ENCODE data around the gene PSENEN. TPM values are rescaled to one million over a fixed set of nuclear protein-coding genes. Genes with fewer than 3 reads are reported as not detected.

PSENEN gene
- total RNA-seq, 1 donor from 2014 or later, result 74.2 TPM

DNA sequence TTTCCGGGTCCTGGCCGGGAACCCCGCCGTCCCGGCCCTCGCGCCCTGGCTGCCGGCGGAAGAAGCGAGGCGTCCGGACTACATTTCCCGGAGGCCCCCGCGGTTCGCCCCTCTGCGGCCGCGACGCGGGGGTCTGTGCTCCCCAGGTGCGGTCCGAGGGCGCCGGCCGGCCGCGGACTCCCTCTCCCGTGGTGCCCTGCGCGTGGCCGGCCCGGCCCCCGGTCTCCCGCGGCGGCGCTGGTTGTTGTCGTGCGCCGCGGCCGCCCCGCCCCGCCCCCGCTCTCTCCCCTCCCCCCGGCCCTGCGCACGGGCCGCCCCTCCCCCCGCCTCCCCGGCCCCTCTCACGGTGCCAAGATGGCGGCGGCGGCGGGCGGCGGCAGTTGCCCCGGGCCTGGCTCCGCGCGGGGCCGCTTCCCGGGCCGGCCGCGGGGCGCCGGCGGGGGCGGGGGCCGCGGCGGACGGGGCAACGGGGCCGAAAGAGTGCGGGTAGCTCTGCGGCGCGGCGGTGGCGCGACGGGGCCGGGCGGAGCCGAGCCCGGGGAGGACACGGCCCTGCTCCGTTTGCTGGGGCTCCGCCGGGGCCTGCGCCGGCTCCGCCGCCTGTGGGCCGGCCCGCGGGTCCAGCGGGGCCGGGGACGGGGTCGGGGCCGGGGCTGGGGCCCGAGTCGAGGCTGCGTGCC is 27.6 kb upstream of the PSENEN start, which contains the start of gene KMT2B:
Gene KMT2B, plus strand, starts transcription at position 339 of the 680 bp plus-strand sequence. Its CDS starts 16 bp downstream, at position 355.
- Mint-ChIP-seq H3K9me3 (no peaks in the 10 kb centered on the region), H3K27ac (peak within 1 kb of the TSS; percentile 86), H3K27me3 (no peaks in the 10 kb centered on the region), H3K36me3 (no peaks in the 10 kb centered on the region), H3K4me3 (peak within 1 kb of the TSS; percentile 93), H3K4me1 (ENCODE audit: unreplicated experiment) (peaks cover 13% of the 10 kb centered on the region)
- DNase-seq (ENCODE audit: extremely low spot score, unreplicated experiment), result peak; percentile 97
- TF ChIP-seq, protein P1, sequence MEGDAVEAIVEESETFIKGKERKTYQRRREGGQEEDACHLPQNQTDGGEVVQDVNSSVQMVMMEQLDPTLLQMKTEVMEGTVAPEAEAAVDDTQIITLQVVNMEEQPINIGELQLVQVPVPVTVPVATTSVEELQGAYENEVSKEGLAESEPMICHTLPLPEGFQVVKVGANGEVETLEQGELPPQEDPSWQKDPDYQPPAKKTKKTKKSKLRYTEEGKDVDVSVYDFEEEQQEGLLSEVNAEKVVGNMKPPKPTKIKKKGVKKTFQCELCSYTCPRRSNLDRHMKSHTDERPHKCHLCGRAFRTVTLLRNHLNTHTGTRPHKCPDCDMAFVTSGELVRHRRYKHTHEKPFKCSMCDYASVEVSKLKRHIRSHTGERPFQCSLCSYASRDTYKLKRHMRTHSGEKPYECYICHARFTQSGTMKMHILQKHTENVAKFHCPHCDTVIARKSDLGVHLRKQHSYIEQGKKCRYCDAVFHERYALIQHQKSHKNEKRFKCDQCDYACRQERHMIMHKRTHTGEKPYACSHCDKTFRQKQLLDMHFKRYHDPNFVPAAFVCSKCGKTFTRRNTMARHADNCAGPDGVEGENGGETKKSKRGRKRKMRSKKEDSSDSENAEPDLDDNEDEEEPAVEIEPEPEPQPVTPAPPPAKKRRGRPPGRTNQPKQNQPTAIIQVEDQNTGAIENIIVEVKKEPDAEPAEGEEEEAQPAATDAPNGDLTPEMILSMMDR (conservative IDR thresholded peaks at IDR 0.05), result no peak

DNA sequence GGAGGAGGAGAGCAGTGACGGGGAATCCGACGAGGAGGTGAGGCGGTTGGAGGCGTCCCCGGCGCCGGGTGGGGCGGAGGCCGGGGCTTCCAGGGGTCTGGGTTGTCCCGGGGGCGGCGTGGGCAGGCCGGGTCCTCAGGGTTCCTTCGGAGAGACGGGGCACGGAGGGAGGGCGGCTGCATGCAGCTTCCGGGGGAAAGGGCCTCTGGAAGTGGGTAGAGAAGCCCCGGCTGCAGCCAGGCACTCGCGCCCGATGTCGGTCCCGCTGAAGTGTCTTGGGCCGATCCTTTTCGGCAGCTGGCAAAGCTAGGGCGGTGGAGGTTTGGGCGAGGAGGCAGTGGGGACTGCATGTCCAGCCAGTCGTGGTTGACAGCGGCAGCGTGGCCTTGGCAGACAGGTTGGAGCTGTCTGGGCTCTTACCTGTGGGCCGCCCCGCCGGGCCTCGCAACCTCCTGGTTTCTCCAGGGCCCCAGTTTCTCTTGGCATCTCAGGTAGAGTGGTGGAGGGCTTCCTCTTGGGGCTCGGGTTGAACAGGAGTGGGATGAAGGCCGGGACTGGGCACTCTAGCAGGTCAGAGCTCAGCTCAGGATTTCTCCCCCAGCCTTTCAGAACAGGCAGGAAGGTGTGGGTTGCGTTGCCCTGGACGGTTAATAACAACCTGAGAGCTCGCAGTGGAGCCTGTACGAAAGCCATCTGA is 27.0 kb upstream of the PSENEN start:
- Mint-ChIP-seq H3K36me3 (no peaks in the 10 kb centered on the region), H3K9me3 (no peaks in the 10 kb centered on the region), H3K27me3 (no peaks in the 10 kb centered on the region), H3K4me1 (ENCODE audit: unreplicated experiment) (peaks cover 13% of the 10 kb centered on the region), H3K27ac (peak overlapping the region; percentile 82), H3K4me3 (peak overlapping the region; percentile 93)
- TF ChIP-seq, protein P1 (conservative IDR thresholded peaks at IDR 0.05), result no peak
- no peak for DNase-seq (ENCODE audit: extremely low spot score, unreplicated experiment)

DNA sequence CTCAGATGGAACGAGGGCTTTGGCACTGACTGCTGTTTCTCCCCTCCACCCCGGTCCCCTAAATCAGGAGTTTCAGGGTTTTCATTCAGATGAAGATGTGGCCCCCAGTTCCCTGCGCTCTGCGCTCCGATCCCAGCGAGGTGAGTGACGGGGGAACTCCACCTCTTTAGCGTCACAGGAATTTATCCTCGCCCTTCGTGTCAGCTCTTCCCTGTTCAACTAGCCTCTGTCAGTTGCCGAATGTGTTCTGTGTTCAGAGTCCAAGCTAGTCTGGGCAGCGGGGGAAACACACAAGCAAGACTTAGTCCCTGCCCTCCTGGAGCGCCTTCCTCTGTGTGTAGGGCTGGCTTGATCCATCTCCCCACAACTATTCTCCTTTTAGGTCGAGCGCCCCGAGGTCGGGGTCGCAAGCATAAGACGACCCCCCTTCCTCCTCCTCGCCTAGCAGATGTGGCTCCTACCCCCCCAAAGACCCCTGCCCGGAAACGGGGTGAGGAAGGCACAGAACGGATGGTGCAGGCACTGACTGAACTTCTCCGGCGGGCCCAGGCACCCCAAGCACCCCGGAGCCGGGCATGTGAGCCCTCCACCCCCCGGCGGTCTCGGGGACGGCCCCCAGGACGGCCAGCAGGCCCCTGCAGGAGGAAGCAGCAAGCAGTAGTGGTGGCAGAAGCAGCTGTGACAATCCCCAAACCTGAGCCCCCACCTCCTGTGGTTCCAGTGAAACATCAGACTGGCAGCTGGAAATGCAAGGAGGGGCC is 25.9 kb upstream of the PSENEN start:
- Mint-ChIP-seq H3K27ac (peak overlapping the region; percentile 82), H3K27me3 (no peaks in the 10 kb centered on the region), H3K4me1 (ENCODE audit: unreplicated experiment) (peaks cover 13% of the 10 kb centered on the region), H3K9me3 (no peaks in the 10 kb centered on the region), H3K36me3 (no peaks in the 10 kb centered on the region), H3K4me3 (peak overlapping the region; percentile 93)
- DNase-seq (ENCODE audit: extremely low spot score, unreplicated experiment), result no peak
- TF ChIP-seq, protein P1 (conservative IDR thresholded peaks at IDR 0.05), result no peak

DNA sequence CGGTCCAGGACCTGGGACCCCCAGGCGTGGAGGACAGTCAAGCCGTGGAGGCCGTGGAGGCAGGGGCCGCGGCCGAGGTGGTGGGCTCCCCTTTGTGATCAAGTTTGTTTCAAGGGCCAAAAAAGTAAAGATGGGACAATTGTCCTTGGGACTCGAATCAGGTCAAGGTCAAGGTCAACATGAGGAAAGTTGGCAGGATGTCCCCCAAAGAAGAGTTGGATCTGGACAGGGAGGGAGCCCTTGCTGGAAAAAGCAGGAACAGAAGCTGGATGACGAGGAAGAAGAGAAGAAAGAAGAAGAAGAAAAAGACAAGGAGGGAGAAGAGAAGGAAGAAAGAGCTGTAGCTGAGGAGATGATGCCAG is 25.3 kb upstream of the PSENEN start:
- H3K27ac Mint-ChIP-seq, result no peak overlapping the region
- DNase-seq (ENCODE audit: extremely low spot score, unreplicated experiment), result no peak
- TF ChIP-seq, protein P1 (conservative IDR thresholded peaks at IDR 0.05), result no peak
- no peaks in the 10 kb centered on the region for H3K36me3 Mint-ChIP-seq
- no peaks in the 10 kb centered on the region for H3K9me3 Mint-ChIP-seq
- peaks cover 13% of the 10 kb centered on the region for H3K4me1 Mint-ChIP-seq (ENCODE audit: unreplicated experiment)
- no peak overlapping the region for H3K4me3 Mint-ChIP-seq
- H3K27me3 Mint-ChIP-seq, result no peaks in the 10 kb centered on the region

DNA sequence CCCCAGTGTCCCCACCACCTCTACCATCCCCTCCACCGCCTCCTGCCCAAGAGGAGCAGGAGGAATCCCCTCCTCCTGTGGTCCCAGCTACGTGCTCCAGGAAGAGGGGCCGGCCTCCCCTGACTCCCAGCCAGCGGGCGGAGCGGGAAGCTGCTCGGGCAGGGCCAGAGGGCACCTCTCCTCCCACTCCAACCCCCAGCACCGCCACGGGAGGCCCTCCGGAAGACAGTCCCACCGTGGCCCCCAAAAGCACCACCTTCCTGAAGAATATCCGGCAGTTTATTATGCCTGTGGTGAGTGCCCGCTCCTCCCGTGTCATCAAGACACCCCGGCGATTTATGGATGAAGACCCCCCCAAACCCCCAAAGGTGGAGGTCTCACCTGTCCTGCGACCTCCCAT is 24.8 kb upstream of the PSENEN start:
- Mint-ChIP-seq H3K27me3 (no peaks in the 10 kb centered on the region), H3K4me3 (no peak overlapping the region), H3K4me1 (ENCODE audit: unreplicated experiment) (peaks cover 13% of the 10 kb centered on the region), H3K36me3 (no peaks in the 10 kb centered on the region), H3K27ac (no peak overlapping the region), H3K9me3 (no peaks in the 10 kb centered on the region)
- DNase-seq (ENCODE audit: extremely low spot score, unreplicated experiment), result no peak
- TF ChIP-seq, protein P1 (conservative IDR thresholded peaks at IDR 0.05), result no peak
